ENCODE data around the gene BLOC1S2.
"Not testable (repeated sequence)": the region's sequence is repeated elsewhere in the genome, so short reads cannot be mapped to it uniquely, and the experiment has no call there.

The BLOC1S2 gene

DNA sequence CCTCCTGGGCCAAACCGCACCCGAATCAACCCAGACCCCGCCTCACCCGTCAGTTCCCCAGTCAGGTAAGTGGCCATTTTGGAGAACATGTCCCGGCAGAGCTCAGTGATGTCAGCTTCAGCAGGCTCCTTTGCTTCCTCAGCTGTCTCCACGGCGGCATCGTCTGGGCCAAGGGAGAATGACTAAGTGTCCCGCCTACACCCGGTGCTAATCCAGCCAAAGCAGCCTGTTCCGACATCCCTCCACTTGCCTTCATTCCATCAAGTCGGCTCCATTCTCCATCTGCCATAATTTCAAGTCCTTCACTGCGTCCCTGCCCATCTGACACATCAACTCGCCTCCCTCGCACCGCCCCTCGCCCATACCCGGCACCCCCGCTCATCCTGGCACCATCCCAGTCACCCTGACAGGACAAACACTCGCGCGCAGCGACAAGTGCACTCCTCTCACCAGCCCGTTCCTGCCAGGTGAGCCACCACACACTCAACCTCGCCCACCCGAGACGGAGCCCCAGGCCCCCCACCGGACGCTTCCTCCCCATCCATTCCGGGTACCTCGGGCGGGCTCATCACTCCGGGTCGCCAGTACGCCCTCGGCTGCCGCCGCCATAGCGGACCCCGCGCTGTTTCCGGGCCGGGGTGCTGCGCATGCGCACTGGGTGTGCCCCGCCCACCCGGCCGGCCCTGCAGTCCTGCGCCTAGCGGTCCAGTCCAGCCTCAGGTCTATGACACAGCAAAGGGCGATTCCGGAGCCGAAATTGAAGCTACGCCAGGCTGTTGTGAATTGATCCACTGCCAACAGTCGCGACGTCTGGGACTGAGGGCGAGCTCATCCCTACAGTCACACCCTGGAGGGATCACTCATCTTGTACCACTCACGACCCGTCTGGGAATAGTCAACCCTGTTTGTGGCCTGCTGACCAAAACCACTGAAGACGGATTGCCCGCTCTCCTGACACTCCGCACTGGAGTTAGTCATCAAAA is at the start of gene BLOC1S2:
Gene BLOC1S2, minus strand, starts transcription at position 630 of the 983 bp plus-strand sequence. Its CDS starts 21 bp downstream, at position 609.
- peak; percentile 76 to 84 for DNase-seq (ENCODE audit: extremely low read depth in 1 of 2, low read depth in 1 of 2)

DNA sequence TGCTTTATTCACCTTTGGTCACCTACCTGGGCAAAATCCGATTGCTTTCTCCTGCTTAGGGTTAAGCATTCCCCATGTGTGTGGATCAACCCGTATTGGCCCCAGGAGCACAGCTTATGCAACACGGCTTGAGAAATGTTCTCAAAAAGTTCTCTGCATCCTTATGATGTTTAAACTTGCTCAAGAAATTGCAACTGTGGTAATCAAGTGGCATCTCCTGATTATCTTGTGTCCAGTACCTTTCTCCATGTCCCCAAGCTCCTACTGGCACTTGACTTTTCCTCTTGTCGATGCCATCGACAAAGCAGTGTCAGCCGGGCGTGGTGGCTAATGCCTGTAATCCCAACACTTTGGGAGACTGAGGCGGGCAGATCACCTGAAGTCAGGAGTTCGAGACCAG is 48.3 kb upstream of the BLOC1S2 start:
- no peak for DNase-seq (ENCODE audit: extremely low read depth in 1 of 2, low read depth in 1 of 2)

DNA sequence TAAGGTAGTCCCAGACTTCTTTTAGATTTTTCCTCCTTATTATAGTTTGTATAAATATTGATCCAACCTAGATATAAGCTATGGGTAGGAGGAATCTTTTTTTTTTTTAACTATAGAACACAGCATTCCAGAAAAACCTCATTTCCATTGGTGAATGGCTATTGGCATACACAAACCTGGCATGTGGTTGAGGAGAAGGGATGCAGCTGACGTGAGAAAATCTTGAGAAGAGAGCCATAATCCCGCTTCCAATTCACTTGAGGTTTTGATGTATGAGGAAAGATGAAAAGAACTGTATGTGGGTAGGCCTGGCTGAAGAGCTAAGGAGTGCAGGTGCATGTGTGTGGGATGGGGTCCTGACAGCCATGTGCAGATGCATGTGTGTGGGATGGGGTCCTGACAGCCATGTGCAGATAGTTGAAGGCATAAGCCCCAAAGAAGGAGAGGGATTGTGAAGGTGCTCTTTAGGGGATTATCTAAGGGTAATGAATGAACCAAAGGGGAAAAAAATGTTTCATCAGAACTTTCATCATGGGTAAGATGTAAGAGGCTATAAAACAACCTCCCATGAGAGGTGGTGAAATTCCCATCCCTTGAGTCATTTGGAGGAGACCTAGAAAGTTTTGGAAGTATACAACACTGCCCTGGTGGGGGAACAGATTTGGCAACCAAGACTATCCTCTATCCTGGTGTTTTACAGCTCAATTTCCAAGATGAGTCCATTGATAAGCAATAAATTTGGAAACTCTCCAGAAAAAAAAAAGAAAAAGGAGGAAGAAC is 47.4 kb upstream of the BLOC1S2 start:
- DNase-seq (ENCODE audit: extremely low read depth in 1 of 2, low read depth in 1 of 2) = no peak

DNA sequence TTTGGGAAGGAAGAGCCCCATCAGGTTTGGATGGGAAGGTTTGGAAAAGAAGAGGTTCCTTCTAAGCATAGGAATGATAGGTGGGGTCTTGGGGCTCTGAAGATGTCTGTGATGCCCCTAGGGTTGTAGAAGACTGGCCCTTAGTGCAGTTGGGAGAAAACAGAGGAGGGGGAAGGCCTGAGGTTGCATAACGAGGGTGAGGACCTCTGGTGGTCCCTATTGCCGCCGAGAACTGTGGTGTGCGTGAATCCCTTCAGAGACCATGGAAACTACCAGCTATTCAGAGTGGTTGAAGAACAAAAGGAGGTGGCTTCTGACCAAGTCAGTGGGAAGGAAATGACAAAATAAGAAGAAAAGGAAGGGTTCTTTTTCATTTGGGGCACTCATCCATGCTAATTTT is 46.6 kb upstream of the BLOC1S2 start:
- no peak for DNase-seq (ENCODE audit: extremely low read depth in 1 of 2, low read depth in 1 of 2)

DNA sequence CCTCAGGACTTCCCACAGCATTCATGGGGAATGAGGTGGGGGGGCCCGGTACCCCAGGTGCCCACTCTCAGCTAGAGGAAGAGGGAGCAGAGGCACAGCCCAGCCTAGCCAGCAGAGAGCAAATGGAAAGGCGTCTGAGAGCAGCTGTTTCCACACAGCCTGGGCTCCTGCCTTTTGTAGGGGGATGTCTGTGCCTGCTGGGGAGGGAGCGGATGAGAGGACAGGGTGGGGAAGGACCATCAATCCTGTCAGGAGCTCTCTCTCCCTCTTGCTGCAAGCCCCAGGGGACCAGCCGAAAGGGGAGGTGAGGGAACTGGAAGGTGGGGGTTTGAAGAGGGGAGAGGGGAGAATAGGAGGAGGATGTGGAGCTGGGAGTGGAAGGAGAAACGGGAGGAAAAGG is 43.6 kb upstream of the BLOC1S2 start, which contains the start of gene PKD2L1:
Gene PKD2L1, minus strand, starts transcription at position 150 of the 400 bp plus-strand sequence. Its CDS starts 125 bp downstream, at position 25.
- DNase-seq (ENCODE audit: extremely low read depth in 1 of 2, low read depth in 1 of 2) = no peak

DNA sequence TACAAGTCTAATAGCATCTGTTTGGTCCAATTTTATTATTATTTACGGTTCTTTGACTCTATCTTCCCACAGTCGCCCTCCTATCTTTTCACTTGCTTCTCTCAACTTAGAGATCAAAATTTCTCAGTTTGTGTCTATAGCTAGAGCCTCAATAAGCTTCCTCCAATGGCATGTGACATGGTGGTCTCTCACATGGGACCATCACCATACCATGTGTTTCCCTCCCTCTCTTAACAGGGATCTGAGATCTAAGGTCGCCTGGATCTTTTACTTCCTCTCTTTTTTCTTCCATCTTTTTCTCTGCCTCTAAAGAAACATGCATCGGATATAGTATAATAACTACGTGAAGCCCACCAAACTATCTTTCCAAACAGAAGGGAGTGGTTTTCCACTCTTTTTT is 41.7 kb upstream of the BLOC1S2 start:
- DNase-seq (ENCODE audit: extremely low read depth in 1 of 2, low read depth in 1 of 2) = no peak

DNA sequence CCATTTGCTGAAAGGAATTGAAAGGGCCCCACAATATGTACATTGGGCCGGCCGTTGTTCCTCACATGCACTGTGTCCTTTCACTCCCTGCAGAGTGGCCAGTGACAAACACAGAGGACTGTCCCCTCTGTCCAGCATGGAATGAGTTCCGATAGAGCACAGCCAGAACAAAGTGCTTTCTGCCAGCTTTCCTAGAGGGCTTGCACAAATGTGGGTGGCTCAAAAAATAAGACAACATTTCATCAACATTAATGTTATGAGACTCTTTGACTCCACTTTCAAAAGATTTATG is 41.2 kb upstream of the BLOC1S2 start:
- DNase-seq (ENCODE audit: extremely low read depth in 1 of 2, low read depth in 1 of 2) = no peak

DNA sequence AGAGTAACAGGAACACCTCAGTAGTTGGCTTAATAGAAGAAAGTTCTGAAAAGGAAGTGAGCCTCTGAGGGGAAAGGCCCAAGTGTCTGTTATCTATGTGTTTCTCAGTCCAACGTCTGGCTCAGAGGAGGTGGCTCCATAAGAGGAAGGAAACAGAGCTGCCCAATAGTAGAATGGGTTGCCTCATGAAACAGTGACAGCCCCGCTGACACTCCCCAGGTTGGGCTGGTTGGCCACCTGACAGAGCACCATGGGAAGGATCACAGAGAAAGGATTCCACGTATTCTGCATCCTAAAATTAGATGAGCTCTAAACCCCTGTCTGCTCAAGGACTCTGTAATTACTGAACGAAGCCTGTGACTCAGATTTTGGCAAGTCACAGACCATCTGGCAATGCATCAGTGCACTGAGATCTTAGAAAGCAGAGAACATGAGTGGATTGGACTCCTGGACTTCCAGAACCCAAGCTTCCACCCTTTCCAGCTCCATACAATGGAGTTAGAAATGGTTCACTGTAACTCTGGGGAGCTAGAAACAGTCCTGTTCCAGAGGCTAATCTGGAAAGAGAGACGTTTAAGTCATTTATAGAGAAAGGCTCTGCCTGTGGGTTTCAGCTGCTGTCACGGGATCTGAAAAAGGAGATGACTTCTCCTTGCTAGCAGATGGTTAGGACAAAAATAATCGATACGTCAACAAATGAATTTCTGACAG is 40.7 kb upstream of the BLOC1S2 start:
- no peak for DNase-seq (ENCODE audit: extremely low read depth in 1 of 2, low read depth in 1 of 2)

DNA sequence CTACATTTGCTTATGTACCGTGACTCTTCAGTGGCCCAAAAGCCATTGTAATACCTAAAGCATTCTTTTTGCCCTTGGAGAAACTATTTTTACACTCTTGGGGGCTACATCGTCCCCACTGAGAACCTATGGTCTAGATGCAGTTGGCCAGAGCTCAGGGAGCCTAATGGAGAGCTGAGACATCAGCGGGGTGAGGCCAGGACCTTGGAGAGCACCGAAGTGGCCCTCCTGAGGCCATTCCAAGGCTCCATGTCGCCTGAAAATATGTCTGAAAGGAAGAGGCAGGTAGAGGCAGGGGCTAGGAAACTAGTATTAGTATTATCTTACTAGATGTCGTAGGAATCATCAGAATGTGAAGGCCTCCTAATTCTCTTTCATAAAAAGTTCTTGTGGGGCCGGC is 38.7 kb upstream of the BLOC1S2 start:
- DNase-seq (ENCODE audit: extremely low read depth in 1 of 2, low read depth in 1 of 2) = no peak

DNA sequence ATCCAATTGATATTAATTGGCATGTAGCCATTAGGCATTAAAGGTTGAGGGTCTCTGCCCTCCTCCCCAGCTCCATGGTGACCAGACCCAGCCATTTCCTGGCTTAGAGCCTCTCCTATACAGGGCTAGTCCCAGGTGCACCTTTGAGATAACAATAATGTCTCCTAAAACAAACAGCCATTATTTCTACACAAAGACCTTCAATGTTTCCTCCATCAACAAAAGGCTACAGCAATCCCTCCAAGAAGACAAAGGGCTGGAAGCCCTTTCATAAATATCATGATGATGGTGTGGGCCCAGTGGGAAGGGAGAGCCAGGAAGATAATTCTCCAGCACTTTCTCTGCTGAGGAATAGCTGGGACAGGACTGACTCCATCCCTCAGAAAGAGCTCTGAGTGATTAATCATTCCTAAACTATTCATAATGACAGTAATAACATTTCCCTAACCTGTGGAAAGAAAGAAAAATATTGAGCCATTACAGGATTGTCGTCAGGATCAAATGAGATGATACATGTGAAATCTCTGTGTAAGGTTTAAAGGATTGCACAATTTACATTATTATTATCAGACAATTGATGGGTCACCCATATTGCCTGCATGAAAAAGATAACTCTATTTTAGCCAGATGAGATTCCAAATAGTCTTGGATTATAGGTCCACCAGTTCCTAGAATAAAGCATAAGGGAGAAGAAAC is 33.4 kb upstream of the BLOC1S2 start:
- no peak for DNase-seq (ENCODE audit: extremely low read depth in 1 of 2, low read depth in 1 of 2)

DNA sequence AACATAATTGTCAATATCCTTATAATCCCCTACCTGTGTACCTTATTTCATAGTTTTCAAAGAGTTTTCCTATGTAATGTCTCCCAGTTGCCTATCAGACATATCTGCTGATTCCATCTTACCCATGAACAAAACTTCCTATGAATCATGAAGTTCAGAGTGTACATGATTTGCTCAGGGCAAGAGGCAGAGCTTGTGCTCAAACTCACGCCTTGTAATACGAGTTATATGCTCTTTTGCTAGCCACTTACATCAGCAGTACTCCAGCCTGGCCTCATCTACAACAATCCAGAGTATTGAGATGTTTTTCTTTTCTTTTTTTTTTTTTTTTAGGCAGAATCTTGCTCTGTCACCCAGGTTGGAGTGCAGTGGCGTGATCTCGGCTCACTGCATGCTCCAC is 31.7 kb upstream of the BLOC1S2 start:
- no peak for DNase-seq (ENCODE audit: extremely low read depth in 1 of 2, low read depth in 1 of 2)

DNA sequence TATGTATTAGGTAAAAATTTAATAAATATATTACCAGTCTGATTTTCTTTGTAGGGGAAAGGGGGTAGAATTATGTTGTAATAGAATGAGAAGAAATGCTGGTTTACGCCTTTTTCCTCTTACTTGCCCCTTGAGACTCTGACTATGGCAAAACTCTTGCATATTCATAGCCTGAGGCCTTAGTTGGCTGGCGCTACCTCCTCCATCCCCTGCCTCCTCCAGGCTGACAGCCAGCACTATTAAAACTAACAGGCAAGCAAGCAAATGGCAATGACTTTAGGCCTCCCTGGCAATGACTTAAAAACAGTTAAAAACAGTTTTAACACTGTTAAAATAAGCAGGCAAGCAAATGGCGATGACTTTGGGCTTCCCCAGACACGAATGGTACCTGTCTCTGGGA is 29.1 kb upstream of the BLOC1S2 start:
- no peak for DNase-seq (ENCODE audit: extremely low read depth in 1 of 2, low read depth in 1 of 2)

DNA sequence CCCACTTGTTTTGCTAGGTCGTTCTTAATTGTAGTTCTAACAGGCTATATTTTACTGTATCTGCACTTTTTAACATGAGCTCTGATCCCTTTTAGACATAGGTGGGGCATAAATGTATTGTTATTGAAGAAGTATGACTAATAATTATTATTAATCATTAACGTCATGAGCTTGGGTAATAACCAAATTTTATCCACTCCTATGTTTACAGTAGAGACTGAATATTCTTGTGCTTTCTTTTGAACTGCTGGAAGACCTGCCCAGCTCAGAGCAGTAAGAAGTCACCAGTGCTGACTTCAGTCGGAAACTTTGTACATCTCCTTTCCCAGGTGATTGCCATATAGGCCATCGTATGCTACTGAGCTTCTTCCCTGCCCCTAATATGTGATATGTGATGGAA is 24.8 kb upstream of the BLOC1S2 start:
- DNase-seq (ENCODE audit: extremely low read depth in 1 of 2, low read depth in 1 of 2) = no peak

DNA sequence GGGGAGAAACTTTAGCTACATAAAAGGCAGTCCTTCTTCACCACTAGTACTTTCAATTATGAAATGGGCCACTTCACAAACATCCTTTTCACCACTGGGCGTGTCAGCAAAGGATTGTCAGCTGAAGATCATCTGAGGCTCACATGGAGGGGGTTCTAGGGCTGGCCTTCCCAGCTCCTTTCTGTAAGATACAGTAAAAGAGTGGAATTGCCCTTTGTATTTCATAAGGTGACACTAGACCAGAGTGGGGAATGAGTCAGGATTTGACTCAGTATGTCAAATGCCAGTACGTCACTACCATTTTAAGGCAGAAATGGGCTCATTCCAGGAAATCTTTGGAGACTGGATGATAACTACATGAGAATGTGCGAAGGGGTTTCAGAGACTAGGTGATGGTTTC is 21.2 kb upstream of the BLOC1S2 start:
- DNase-seq (ENCODE audit: extremely low read depth in 1 of 2, low read depth in 1 of 2) = no peak

DNA sequence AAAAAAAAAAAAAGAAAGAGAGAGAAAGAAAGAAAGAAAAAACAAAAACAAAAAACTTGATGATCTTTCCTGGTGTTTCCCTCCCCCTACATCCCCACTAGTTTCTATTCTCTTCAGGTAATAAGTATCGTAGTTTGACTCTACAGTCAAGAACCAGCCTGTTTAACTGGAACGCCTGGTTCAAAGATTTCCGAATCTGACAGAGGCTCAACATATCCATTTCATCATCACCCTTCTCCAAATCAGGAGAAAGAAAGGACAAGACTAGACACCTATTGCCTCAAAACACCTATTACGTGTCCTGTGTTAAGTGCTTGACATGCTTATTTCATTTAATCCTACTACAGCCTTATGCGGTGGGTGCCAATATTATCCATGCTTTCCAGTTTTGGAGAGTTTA is 20.4 kb upstream of the BLOC1S2 start:
- DNase-seq (ENCODE audit: extremely low read depth in 1 of 2, low read depth in 1 of 2) = no peak

DNA sequence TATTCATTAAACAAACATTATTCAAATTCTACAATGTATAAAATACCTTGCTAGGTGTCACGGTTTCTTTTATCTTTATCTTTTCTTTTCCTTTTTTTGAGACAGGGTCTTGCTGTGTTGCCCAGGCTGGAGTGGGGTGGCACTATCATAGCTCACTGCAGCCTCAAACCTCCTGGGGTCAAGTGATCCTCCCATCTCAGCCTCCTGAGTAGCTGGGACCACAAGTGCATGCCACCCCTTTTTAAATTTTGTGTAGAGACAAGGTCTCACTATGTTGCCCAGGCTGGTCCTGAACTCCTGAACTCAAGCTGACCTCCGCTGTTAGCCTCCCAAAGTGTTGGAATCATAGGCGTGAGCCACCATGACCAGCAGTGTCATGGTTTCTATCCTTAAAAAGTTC is 17.9 kb upstream of the BLOC1S2 start:
- no peak for DNase-seq (ENCODE audit: extremely low read depth in 1 of 2, low read depth in 1 of 2)

DNA sequence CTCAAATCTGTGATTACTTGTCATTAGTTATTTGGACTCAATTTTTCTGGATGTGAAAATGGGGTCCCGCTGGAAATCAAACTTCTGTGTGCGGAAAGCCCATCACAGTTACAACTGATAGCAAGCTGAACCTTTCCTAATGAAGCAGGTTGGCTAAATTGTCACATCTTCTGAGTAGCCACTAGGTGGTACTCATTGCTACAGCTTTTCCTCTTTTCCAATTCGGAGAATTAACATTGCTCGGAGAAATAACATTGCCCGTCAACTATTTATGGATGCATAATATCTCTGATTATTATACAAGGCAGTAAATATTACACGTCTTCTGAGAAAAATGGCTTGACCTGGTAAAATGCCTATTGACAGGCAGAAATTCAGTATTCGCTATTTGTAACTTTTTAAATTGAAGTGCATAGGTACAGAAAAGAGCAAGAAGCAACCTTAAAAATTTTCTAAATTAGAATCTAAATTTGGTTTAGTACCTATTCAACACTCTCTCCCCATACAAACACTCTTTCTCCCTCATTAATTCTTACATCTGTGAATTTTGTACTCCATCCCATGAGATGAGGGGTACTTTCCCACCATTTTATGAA is 17.3 kb upstream of the BLOC1S2 start:
- DNase-seq (ENCODE audit: extremely low read depth in 1 of 2, low read depth in 1 of 2) = no peak

DNA sequence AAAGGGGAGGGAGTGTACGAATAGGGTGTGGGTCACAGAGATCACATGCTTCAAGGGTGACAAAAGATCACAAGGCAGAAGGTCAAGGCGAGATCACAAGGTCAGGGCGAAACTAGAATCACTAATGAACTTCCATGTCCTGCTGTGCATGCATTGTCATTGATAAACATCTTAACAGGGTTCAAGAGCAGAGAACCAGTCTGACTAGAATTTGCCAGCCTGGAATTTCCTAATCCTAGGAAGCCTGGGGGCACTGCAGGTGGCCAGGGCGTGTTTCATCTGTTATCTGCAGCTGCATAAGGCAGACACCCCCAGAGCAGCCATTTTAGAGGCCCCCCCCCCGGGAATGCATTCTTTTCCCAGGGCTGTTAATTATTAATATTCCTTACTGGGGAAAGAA is 14.6 kb upstream of the BLOC1S2 start:
- DNase-seq (ENCODE audit: extremely low read depth in 1 of 2, low read depth in 1 of 2) = not testable (repeated sequence)

DNA sequence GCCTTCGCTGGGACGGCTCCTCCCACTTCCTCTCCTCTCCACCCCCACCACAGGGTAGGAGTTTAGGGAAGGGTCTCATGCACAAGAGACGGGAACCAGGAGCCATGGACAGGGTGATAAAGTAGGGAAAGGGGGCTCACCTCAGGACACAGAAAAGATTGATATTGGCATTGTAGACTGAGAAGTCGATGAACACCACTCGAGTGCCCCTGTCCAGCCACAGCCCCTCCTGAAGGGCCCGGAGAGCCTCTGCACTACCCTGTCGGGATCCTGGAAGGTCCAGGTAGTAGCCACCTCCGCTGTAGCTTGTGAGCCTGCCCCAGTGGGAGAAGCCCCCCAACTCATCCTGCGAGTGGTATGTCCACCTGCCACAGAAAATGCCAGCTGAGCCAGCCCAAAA is 10.8 kb upstream of the BLOC1S2 start:
- no peak for DNase-seq (ENCODE audit: extremely low read depth in 1 of 2, low read depth in 1 of 2)

DNA sequence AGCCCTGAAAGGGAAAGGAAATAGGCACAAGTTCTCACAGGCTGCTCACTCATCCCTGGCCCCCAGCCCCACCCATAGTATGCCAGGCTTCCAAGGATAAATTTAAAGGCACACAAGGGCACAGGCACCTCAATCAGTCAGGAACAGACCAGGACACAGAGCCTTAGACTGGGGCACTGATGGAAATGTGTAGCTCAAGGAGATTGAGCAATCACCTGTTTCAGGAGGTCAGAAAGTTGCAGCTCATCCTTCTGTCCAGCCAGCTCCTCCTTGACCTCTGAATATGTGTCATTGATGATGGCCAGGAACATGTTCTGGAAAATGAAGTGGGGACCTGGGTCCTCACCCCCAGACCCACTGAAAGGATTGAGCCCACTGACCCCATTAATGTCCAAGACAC is 6.6 kb upstream of the BLOC1S2 start:
- no peak for DNase-seq (ENCODE audit: extremely low read depth in 1 of 2, low read depth in 1 of 2)
